H9 (cell line): ENCODE results near the gene EVX2. TPM values are rescaled to one million over a fixed set of nuclear protein-coding genes. Genes with fewer than 3 reads are reported as not detected.

Source experiments
- DNase-seq: peaks from one replicate; pipeline ENCODE4 v3.0.0-alpha.2; 2017
- H2AFZ ChIP-seq: one replicate; pipeline ENCODE4 v1.6.1; 2013; ENCODE audit warnings: mild to moderate bottlenecking, low read length, control low read depth, moderate library complexity
- H2AK5ac ChIP-seq: 2 replicates; pipeline ENCODE4 v1.6.1; 2013; ENCODE audit warnings: low read length, control low read depth, mixed read lengths; ENCODE audit not compliant: insufficient read length
- H2BK120ac ChIP-seq: one replicate; pipeline ENCODE4 v1.6.1; 2013; ENCODE audit warnings: low read depth, mild to moderate bottlenecking, low read length, control low read depth, inconsistent platforms; ENCODE audit not compliant: poor library complexity, severe bottlenecking
- H2BK12ac ChIP-seq: 2 replicates; pipeline ENCODE4 v1.6.1; 2013; ENCODE audit warnings: low read length, control low read depth, mixed read lengths, low read depth; ENCODE audit not compliant: insufficient read length
- H2BK15ac ChIP-seq: 2 replicates; pipeline ENCODE4 v1.6.1; 2013; ENCODE audit warnings: low read depth, low read length, control low read depth
- H2BK20ac ChIP-seq: one replicate; pipeline ENCODE4 v1.6.1; 2013; ENCODE audit warnings: low read depth, mild to moderate bottlenecking, low read length, control low read depth, inconsistent platforms; ENCODE audit not compliant: poor library complexity, severe bottlenecking
- H2BK5ac ChIP-seq: 2 replicates; pipeline ENCODE4 v1.6.1; 2013; ENCODE audit warnings: low read length, control low read depth, mixed read lengths; ENCODE audit not compliant: insufficient read length
- H3K14ac ChIP-seq: 2 replicates; pipeline ENCODE4 v1.6.1; 2013; ENCODE audit warnings: low read length, control low read depth; ENCODE audit not compliant: insufficient read depth
- H3K18ac ChIP-seq: 2 replicates; pipeline ENCODE4 v1.6.1; 2013; ENCODE audit warnings: low read depth, mild to moderate bottlenecking, mixed read lengths, low read length, control low read depth; ENCODE audit not compliant: insufficient read length
- H3K23ac ChIP-seq: 2 replicates; pipeline ENCODE4 v1.6.1; 2013; ENCODE audit warnings: low read length, control low read depth, mixed read lengths, low read depth; ENCODE audit not compliant: insufficient read length
- H3K23me2 ChIP-seq: 2 replicates; pipeline ENCODE4 v1.6.1; 2013; ENCODE audit warnings: low read depth, mild to moderate bottlenecking, mixed read lengths, low read length, control low read depth; ENCODE audit not compliant: insufficient read length, poor library complexity, severe bottlenecking
- H3K27ac ChIP-seq: 2 replicates; pipeline ENCODE4 v1.5.1; 2013; ENCODE audit warnings: low read length, control low read depth, mixed read lengths, low read depth; ENCODE audit not compliant: insufficient read length
- H3K27me3 ChIP-seq: 2 replicates; pipeline ENCODE4 v1.6.1; 2013; ENCODE audit warnings: low read length, control low read depth, inconsistent platforms; ENCODE audit not compliant: insufficient read depth
- H3K4ac ChIP-seq: 2 replicates; pipeline ENCODE4 v1.6.1; 2013; ENCODE audit warnings: low read depth, mild to moderate bottlenecking, control low read depth, inconsistent platforms, low read length, moderate library complexity
- H3K4me1 ChIP-seq: 2 replicates; pipeline ENCODE4 v1.6.1; 2013; ENCODE audit warnings: low read length, control low read depth, inconsistent platforms; ENCODE audit not compliant: insufficient read depth
- H3K4me2 ChIP-seq: 2 replicates; pipeline ENCODE4 v1.6.1; 2013; ENCODE audit warnings: low read length, control low read depth, mixed read lengths; ENCODE audit not compliant: insufficient read length, insufficient read depth
- H3K56ac ChIP-seq: 2 replicates; pipeline ENCODE4 v1.6.1; 2013; ENCODE audit warnings: low read depth, mild to moderate bottlenecking, mixed read lengths, low read length, control low read depth; ENCODE audit not compliant: insufficient read length
- H3K79me1 ChIP-seq: 2 replicates; pipeline ENCODE4 v1.6.1; 2013; ENCODE audit warnings: low read depth, mild to moderate bottlenecking, moderate library complexity, low read length, control low read depth, inconsistent platforms; ENCODE audit not compliant: insufficient read depth, poor library complexity, severe bottlenecking
- H3K79me2 ChIP-seq: 2 replicates; pipeline ENCODE4 v1.6.1; 2013; ENCODE audit warnings: low read length, control low read depth, inconsistent platforms; ENCODE audit not compliant: insufficient read depth
- H3K9ac ChIP-seq: 2 replicates; pipeline ENCODE4 v1.6.1; 2013; ENCODE audit warnings: low read length, control low read depth, mixed read lengths; ENCODE audit not compliant: insufficient read length; ENCODE audit errors: extremely low read depth
- H3K9me3 ChIP-seq: one replicate; pipeline ENCODE4 v1.6.1; 2013; ENCODE audit warnings: low read depth, low read length, inconsistent platforms; ENCODE audit not compliant: control insufficient read depth
- H3T11ph ChIP-seq: one replicate; pipeline ENCODE4 v1.6.1; 2013; ENCODE audit warnings: mild to moderate bottlenecking, low read length, control low read depth, inconsistent platforms
- H4K20me1 ChIP-seq: one replicate; pipeline ENCODE4 v1.6.1; 2013; ENCODE audit not compliant: control insufficient read depth, insufficient read length, insufficient read depth
- H4K5ac ChIP-seq: 2 replicates; pipeline ENCODE4 v1.6.1; 2013; ENCODE audit warnings: low read depth, mild to moderate bottlenecking, mixed read lengths, low read length, control low read depth; ENCODE audit not compliant: insufficient read length
- H4K8ac ChIP-seq: replicated peaks from 2 replicates; pipeline ENCODE4 v1.6.1; 2013; ENCODE audit warnings: low read length, control low read depth, mixed read lengths, low read depth; ENCODE audit not compliant: insufficient read length
- H4K91ac ChIP-seq: 2 replicates; pipeline ENCODE4 v1.6.1; 2013; ENCODE audit warnings: low read depth, mild to moderate bottlenecking, moderate library complexity, mixed read lengths, low read length, control low read depth; ENCODE audit not compliant: insufficient read length
- H3K27ac Mint-ChIP-seq, 3 experiments: 2 replicates in 2 of 3; 3 replicates in 1 of 3; pipeline ENCODE4 v1.8.0; 2020 to 2021; ENCODE audit warnings: mixed read lengths in 3 of 3, mild to moderate bottlenecking in 1 of 3, moderate library complexity in 1 of 3
- H3K27me3 Mint-ChIP-seq: 2 replicates; pipeline ENCODE4 v1.8.0; 2021; ENCODE audit warnings: low read depth, mild to moderate bottlenecking, moderate library complexity, mixed read lengths
- H3K36me3 Mint-ChIP-seq, 3 experiments: 2 replicates in 2 of 3; 3 replicates in 1 of 3; pipeline ENCODE4 v1.8.0; 2020 to 2021; ENCODE audit warnings: low read depth in 3 of 3, mixed read lengths in 3 of 3; ENCODE audit not compliant: insufficient read depth in 1 of 3
- H3K4me1 Mint-ChIP-seq, 2 experiments: 2 replicates each; pipeline ENCODE4 v1.8.0; 2020; ENCODE audit warnings: mixed read lengths in 2 of 2
- H3K4me3 Mint-ChIP-seq, 2 experiments: 2 replicates in 1 of 2; 3 replicates in 1 of 2; pipeline ENCODE4 v1.8.0; 2020 to 2021; ENCODE audit warnings: mild to moderate bottlenecking in 2 of 2, mixed read lengths in 2 of 2, moderate library complexity in 1 of 2
- H3K9me3 Mint-ChIP-seq, 2 experiments: 2 replicates in 1 of 2; 3 replicates in 1 of 2; pipeline ENCODE4 v1.8.0; 2020; ENCODE audit warnings: mild to moderate bottlenecking in 2 of 2, mixed read lengths in 2 of 2, moderate library complexity in 1 of 2
- WGBS: extraction: QIAGEN DNeasy Blood & Tissue Kit; methylation state at CpG from one replicate; pipeline ENCODE4 v1.1.7; 2013; ENCODE audit warnings: missing lambda C conversion rate, low lambda C conversion rate, mixed read lengths; ENCODE audit not compliant: insufficient read length; ENCODE audit errors: extremely low coverage; 5-methylcytosine and 5-hydroxymethylcytosine counted together
- total RNA-seq: library from RNA; stranded (reverse); gene quantifications from 2 replicates; pipeline ENCODE4 v1.2.1, GENCODE V29; 2021
- TF ChIP-seq, protein P1 (sequence below): fragments of 200-600 bp; sonication (generic); conservative IDR thresholded peaks from 3 replicates; pipeline ENCODE4 v1.8.0; 2021; ENCODE audit warnings: antibody characterized with exemption, mild to moderate bottlenecking

EVX2 gene
- total RNA-seq, 1 experiment from 2014 or later: not detected

GRCh38 chr2:176066645-176067588 is 16.8 kb downstream of the EVX2 start:
- Histone ChIP-seq H2BK15ac (no peak overlapping the region), H3K9me3 (no peaks in the 10 kb centered on the region), H3K79me1 (no peaks in the 10 kb centered on the region), H2AFZ (no peak overlapping the region), H4K8ac (no peak overlapping the region), H2AK5ac (no peak overlapping the region), H3K56ac (no peak overlapping the region), H3T11ph (no peak overlapping the region), H3K27me3 (peaks cover 60% of the 10 kb centered on the region), H3K14ac (no peak overlapping the region), H3K9ac (no peak overlapping the region), H3K23me2 (peaks cover 3% of the 10 kb centered on the region), H4K5ac (no peak overlapping the region), H4K91ac (no peak overlapping the region), H2BK12ac (no peak overlapping the region), H2BK20ac (no peak overlapping the region), H2BK120ac (no peak overlapping the region), H3K4me1 (no peaks in the 10 kb centered on the region), H3K27ac (no peak overlapping the region), H3K4ac (no peak overlapping the region), H4K20me1 (no peaks in the 10 kb centered on the region), H3K4me2 (peak overlapping the region; percentile 36), H3K79me2 (no peaks in the 10 kb centered on the region), H3K23ac (no peak overlapping the region), H3K18ac (no peak overlapping the region), H2BK5ac (no peak overlapping the region)
- TF ChIP-seq, protein P1, sequence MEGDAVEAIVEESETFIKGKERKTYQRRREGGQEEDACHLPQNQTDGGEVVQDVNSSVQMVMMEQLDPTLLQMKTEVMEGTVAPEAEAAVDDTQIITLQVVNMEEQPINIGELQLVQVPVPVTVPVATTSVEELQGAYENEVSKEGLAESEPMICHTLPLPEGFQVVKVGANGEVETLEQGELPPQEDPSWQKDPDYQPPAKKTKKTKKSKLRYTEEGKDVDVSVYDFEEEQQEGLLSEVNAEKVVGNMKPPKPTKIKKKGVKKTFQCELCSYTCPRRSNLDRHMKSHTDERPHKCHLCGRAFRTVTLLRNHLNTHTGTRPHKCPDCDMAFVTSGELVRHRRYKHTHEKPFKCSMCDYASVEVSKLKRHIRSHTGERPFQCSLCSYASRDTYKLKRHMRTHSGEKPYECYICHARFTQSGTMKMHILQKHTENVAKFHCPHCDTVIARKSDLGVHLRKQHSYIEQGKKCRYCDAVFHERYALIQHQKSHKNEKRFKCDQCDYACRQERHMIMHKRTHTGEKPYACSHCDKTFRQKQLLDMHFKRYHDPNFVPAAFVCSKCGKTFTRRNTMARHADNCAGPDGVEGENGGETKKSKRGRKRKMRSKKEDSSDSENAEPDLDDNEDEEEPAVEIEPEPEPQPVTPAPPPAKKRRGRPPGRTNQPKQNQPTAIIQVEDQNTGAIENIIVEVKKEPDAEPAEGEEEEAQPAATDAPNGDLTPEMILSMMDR: no peak
- WGBS: no CpG with 5 or more reads among the region's 56 CpGs
- Mint-ChIP-seq H3K27me3 (peaks cover 99% of the 10 kb centered on the region), H3K4me3 (peak overlapping the region; percentile 38 to 69), H3K27ac (no peak overlapping the region), H3K36me3 (0 out of 7 replicates have a peak, but pooled peaks cover 0 to under 1% (median 0%) of the 10 kb centered on the region in 3 experiments), H3K9me3 (peaks cover 0 to 2% of the 10 kb centered on the region in 2 experiments; a peak in 2 of 5 replicates), H3K4me1 (peaks cover 8 to 27% of the 10 kb centered on the region in 2 experiments; a peak in 3 of 4 replicates)
- DNase-seq: peak; percentile 41
